ENCODE measurements around the gene VKORC1.
"Not testable (repeated sequence)": the region's sequence is repeated elsewhere in the genome, so short reads cannot be mapped to it uniquely, and the experiment has no call there.

Gene VKORC1

GRCh38 chr16:31108794-31109558, 14.4 kb upstream of the VKORC1 start:
- in situ Hi-C loops (cut with MboI; ENCODE audit: low pct_unique_long_range_greater_than_20kb, low sequenced_read_pairs) = no loop called here
- DNase-seq = no peak

DNA sequence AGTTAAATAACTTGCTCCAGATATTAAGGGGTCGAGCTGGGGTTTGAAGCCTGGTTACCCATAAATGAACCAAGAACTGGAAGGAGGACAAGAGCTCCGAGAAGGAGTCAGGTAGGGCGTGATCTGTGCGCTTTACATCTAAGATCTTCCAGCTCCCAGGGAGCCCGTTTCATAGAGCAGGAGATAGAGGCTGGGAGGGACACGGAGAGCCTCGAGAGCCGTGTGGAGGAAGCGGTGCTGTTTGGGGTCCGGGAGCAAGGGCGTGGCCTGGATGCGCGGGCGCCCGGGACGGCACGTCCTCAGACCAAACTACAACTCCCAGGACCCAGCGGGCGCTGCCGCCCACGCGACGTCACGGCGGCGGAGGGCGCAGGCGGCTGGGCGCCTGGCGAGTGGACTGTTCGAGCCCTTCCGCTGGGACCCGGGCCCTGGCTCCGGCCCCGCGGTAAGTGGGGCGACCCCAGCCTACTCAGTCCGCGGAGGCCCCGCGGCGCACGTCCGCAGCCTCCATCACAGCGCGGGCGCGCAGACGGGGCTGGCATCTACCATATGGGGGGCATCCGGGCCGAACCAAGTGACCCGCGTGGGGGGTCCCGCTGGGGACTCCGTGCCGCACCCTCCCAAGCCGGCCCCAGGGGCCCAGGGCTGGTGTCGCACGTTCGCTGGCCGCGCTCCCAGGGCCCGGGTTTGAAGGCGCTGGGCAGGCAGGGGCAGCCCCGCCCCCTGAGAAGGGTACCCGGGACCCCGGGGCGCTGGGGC, 13.6 kb upstream of the VKORC1 start, which contains the start of gene BCKDK:
TSS of gene BCKDK (plus strand) at position 352 of the 759 bp plus-strand sequence. CDS start 838 bp downstream, outside the sequence.
- peak; percentile 84 for DNase-seq
- in situ Hi-C loops (cut with MboI; ENCODE audit: low pct_unique_long_range_greater_than_20kb, low sequenced_read_pairs) = no loop called here

- DNase-seq = no peak
Observed at GRCh38 chr16:31107465-31107867, 12.9 kb upstream of the VKORC1 start.

GRCh38 chr16:31106509-31107464, 12.2 kb upstream of the VKORC1 start:
- DNase-seq = no peak
- in situ Hi-C loops (cut with MboI; ENCODE audit: low pct_unique_long_range_greater_than_20kb, low sequenced_read_pairs) = no loop called here

More at GRCh38 chr16:31107465-31107867, 12.9 kb upstream of the VKORC1 start:
- in situ Hi-C loops (cut with MboI; ENCODE audit: low pct_unique_long_range_greater_than_20kb, low sequenced_read_pairs) = no loop called here

- peak; percentile 89 for DNase-seq
- in situ Hi-C loops (cut with MboI; ENCODE audit: low pct_unique_long_range_greater_than_20kb, low sequenced_read_pairs) = no loop called here
Observed at GRCh38 chr16:31105677-31106213, 11.1 kb upstream of the VKORC1 start.

- DNase-seq; in situ Hi-C loops (cut with MboI; ENCODE audit: low pct_unique_long_range_greater_than_20kb, low sequenced_read_pairs): not testable (repeated sequence)
Observed at GRCh38 chr16:31100876-31101641, 6.5 kb upstream of the VKORC1 start.

- no peak for DNase-seq
- in situ Hi-C loops (cut with MboI; ENCODE audit: low pct_unique_long_range_greater_than_20kb, low sequenced_read_pairs) = no loop called here
Observed at GRCh38 chr16:31099860-31100638, 5.5 kb upstream of the VKORC1 start.

- no peak for DNase-seq
- in situ Hi-C loops (cut with MboI; ENCODE audit: low pct_unique_long_range_greater_than_20kb, low sequenced_read_pairs) = no loop called here
Observed at GRCh38 chr16:31094088-31094423, 541 bp downstream of the VKORC1 start.

DNA sequence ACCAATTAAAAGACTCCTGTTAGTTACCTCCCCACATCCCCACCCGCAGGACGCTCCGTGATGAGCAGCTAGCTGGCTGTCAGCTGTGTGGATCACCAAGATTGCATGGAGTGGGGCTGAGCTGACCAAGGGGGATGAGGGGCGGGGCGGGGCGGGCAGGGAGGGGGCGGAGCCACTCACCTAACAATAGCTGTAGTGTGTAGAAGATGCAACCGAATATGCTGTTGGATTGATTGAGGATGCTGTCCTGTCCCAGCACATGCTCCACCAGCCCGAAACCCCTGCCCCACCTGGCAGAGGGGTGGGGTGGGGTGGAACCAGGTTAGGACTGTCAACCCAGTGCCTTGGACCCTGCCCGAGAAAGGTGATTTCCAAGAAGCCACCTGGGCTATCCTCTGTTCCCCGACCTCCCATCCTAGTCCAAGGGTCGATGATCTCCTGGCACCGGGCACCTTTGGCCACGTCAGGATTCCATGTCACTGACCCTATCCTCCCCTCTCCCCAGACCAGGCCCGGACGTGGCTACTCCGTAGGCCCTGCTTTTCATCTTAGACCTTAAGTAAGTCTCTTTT, 1.4 kb downstream of the VKORC1 start:
- DNase-seq = no peak
- in situ Hi-C loops (cut with MboI; ENCODE audit: low pct_unique_long_range_greater_than_20kb, low sequenced_read_pairs) = no loop called here

DNA sequence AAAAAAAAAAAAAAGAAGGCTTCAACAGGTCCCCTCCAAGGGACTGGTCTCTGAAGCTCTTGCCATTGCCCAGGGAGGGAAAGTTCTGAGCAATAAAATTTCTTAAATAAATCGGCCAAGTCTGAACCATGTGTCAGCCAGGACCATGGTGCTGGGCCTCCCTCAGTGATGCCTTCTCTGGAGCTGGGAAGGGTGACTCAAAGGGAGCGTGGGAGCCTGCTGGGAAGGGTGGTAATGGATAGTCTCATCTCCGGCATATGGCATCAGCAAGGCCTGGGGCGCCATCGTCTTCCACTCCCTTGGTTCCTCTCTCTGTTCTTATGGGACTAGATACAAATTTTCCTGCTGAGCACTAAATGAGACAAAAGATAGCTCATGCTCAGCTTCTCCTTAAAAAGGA, 2.3 kb downstream of the VKORC1 start:
- in situ Hi-C loops (cut with MboI; ENCODE audit: low pct_unique_long_range_greater_than_20kb, low sequenced_read_pairs) = no loop called here
- DNase-seq = no peak

DNA sequence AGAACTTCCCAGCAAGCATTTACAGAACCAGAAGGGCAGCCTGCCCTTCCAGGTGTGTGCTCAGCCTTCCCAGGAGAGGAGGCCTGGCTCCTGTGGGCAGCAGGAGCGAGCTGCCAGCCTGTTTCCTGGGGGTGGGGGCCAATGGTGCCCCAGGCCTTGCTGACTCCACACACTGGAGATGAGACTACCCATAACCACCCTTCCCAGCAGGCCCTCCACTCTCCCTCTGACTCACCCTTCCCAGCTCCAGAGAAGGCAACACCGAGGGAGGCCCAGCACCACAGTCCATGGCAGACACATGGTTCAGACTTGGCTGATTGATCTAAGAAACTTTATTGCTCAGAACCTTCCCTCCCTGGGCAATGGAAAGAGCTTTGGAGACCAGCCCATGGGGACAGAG, 4.1 kb downstream of the VKORC1 start:
- no peak for DNase-seq

GRCh38 chr16:31089199-31089598, 5.4 kb downstream of the VKORC1 start:
- in situ Hi-C loops (cut with MboI; ENCODE audit: low pct_unique_long_range_greater_than_20kb, low sequenced_read_pairs) = no loop called here

More for the DNA sequence above, 4.1 kb downstream of the VKORC1 start:
- in situ Hi-C loops (cut with MboI; ENCODE audit: low pct_unique_long_range_greater_than_20kb, low sequenced_read_pairs) = no loop called here

GRCh38 chr16:31088459-31089183, 6.0 kb downstream of the VKORC1 start, which contains the start of gene PRSS53:
Gene PRSS53, minus strand, starts transcription at chr16:31088943. Its CDS starts 134 bp downstream, at chr16:31088809.
- no peak for DNase-seq
- in situ Hi-C loops (cut with MboI; ENCODE audit: low pct_unique_long_range_greater_than_20kb, low sequenced_read_pairs) = no loop called here

More at GRCh38 chr16:31089199-31089598, 5.4 kb downstream of the VKORC1 start:
- DNase-seq = no peak

DNA sequence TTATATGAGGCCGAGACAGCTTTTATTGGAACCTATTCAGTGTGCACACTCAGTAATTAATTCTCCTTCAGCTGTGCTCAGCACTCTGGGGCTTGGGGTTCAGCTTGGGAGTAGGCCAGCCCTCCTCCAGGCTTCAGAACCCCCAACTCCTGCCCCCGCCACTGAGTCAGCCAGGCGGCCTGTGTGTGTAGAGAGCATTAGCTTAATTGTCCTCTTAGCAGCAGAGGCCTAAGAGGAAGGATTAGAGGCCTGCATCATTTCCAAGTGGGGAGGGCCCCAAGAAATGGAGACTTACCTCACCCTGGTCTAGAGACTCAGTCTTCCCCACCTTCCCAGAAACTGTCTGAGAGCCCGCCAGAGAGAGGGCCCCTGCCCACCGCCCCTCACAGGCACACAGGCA, 6.6 kb downstream of the VKORC1 start:
- in situ Hi-C loops (cut with MboI; ENCODE audit: low pct_unique_long_range_greater_than_20kb, low sequenced_read_pairs) = no loop called here
- no peak for DNase-seq

DNA sequence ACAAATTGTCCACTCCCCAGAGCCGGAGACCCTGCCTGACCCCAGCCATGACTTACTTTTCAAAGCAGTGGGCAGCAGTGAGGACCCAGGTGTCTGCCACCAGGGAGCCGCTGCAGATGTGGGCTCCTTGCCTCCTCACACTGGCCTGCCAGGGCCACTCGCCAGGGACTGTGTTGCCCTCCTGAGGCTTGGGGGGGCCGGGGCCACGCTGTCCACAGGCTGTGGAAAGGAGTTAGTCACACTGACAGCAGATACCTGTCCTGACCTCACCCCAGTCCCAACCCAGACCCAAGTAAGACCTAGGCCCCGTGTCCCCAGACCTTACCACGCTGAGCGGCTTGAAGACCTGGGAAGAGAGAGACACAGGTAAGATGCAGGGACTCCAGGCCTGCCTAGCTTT, 7.1 kb downstream of the VKORC1 start:
- in situ Hi-C loops (cut with MboI; ENCODE audit: low pct_unique_long_range_greater_than_20kb, low sequenced_read_pairs) = no loop called here
- no peak for DNase-seq

- DNase-seq = no peak
- in situ Hi-C loops (cut with MboI; ENCODE audit: low pct_unique_long_range_greater_than_20kb, low sequenced_read_pairs) = no loop called here
Observed at GRCh38 chr16:31086629-31086906, 8.0 kb downstream of the VKORC1 start.
